ENCODE results near the gene NAA25.
A peak's percentile ranks its signal among the peaks of the same experiment; 100 is the strongest.
"Not testable (repeated sequence)": the region's sequence is repeated elsewhere in the genome, so short reads cannot be mapped to it uniquely, and the experiment has no call there.

Gene NAA25

GRCh38 chr12:111997300-111997699 lies 111.3 kb downstream of the NAA25 start:
- no peak for DNase-seq (ENCODE audit: low read depth)
- no peak for TF ChIP-seq CTCF (IDR thresholded peaks at IDR 0.05; ENCODE audit: low read length, missing control alignments)
- no peak overlapping the region for H3K4me3 ChIP-seq (replicated peaks; ENCODE audit: low read depth, low read length)

GRCh38 chr12:111995782-111996480 lies 112.7 kb downstream of the NAA25 start:
- H3K4me3 ChIP-seq (replicated peaks; ENCODE audit: low read depth, low read length) = no peak overlapping the region
- no peak for DNase-seq (ENCODE audit: low read depth)
- TF ChIP-seq CTCF (IDR thresholded peaks at IDR 0.05; ENCODE audit: low read length, missing control alignments) = no peak

- H3K4me3 ChIP-seq (replicated peaks; ENCODE audit: low read depth, low read length) = not testable (repeated sequence)
- DNase-seq (ENCODE audit: low read depth) = peak; percentile 24
These were observed 114.1 kb downstream of the NAA25 start for GRCh38 chr12:111994211-111995111.

- H3K4me3 ChIP-seq (replicated peaks; ENCODE audit: low read depth, low read length) = no peak overlapping the region
- no peak for DNase-seq (ENCODE audit: low read depth)
- no peak for TF ChIP-seq CTCF (IDR thresholded peaks at IDR 0.05; ENCODE audit: low read length, missing control alignments)
These were observed 115.1 kb downstream of the NAA25 start for GRCh38 chr12:111993292-111994150.

- H3K4me3 ChIP-seq (replicated peaks; ENCODE audit: low read depth, low read length) = no peak overlapping the region
- no peak for DNase-seq (ENCODE audit: low read depth)
- no peak for TF ChIP-seq CTCF (IDR thresholded peaks at IDR 0.05; ENCODE audit: low read length, missing control alignments)
These were observed 116.1 kb downstream of the NAA25 start for GRCh38 chr12:111992464-111992863.

GRCh38 chr12:111991946-111992345 lies 116.6 kb downstream of the NAA25 start:
- H3K4me3 ChIP-seq (replicated peaks; ENCODE audit: low read depth, low read length) = no peak overlapping the region
- no peak for DNase-seq (ENCODE audit: low read depth)
- TF ChIP-seq CTCF (IDR thresholded peaks at IDR 0.05; ENCODE audit: low read length, missing control alignments) = no peak

GRCh38 chr12:111991535-111991934 lies 117.0 kb downstream of the NAA25 start:
- no peak overlapping the region for H3K4me3 ChIP-seq (replicated peaks; ENCODE audit: low read depth, low read length)
- no peak for TF ChIP-seq CTCF (IDR thresholded peaks at IDR 0.05; ENCODE audit: low read length, missing control alignments)
- no peak for DNase-seq (ENCODE audit: low read depth)
